Spleen (tissue), 7 donors: Measurements from ENCODE around the gene TUT1.
A peak's percentile ranks its signal among the peaks of the same experiment; 100 is the strongest.

Experiments
- CTCF ChIP-seq, 11 experiments: fragments of 200-600 bp in 7 of 11; fragments of 450-650 bp in 4 of 11; sonication (generic) in 4 of 11; IDR thresholded peaks in 8 of 11; conservative IDR thresholded peaks in 3 of 11; 1 replicate in 7 of 11; 2 replicates in 4 of 11; pipeline versions ENCODE4 v1.4.0 to v1.8.0; 2016 to 2021; ENCODE audit warnings: antibody characterized with exemption in 11 of 11, inconsistent platforms in 4 of 11, mild to moderate bottlenecking in 1 of 11
- POLR2A ChIP-seq, 3 donors: fragments of 450-650 bp; IDR thresholded peaks; one replicate each; pipeline ENCODE4 v1.5.1; 2017; ENCODE audit warnings: antibody characterized with exemption in 3 of 3, mild to moderate bottlenecking in 1 of 3
- POLR2AphosphoS5 ChIP-seq, 3 donors: sonication (generic); formaldehyde crosslinking; IDR thresholded peaks; one replicate each; pipeline ENCODE4 v1.5.1; 2017; ENCODE audit warnings: antibody characterized with exemption in 3 of 3
- donor health status: DM: no; HTN: no; CAD: no; lungs with moderate emphysema.
- donor health status: DM: no; HTN: no; CAD: no.
- donor health status: DM: no; HTN: no; CAD: no.

- no peak for TF ChIP-seq CTCF (IDR thresholded peaks at IDR 0.05 in 8 of 11, conservative IDR thresholded peaks at IDR 0.05 in 3 of 11)
- peak in 2 of 3 donors; percentile 14 to 23 for TF ChIP-seq POLR2AphosphoS5 (IDR thresholded peaks at IDR 0.05)
- no peak for TF ChIP-seq POLR2A (IDR thresholded peaks at IDR 0.05)
Measured at GRCh38 chr11:62575156-62575555, 16.2 kb downstream of the TUT1 start.
